Psoas muscle (tissue), 8 donors: Measurements from ENCODE around the gene TJAP1. TPM values are rescaled to one million over a fixed set of nuclear protein-coding genes. Genes with fewer than 3 reads are reported as not detected.

Experiments
- ATAC-seq, 4 donors: fragments of 200-7000 bp; cut with Tn5 transposase; one replicate each; pipeline ENCODE4 v1.9.1; 2020; ENCODE audit warnings: moderate library complexity in 3 of 4, mild to moderate bottlenecking in 2 of 4
- DNase-seq, 2 donors: peaks; one replicate each; pipeline ENCODE4 v3.0.0-alpha.2; 2020
- H3K27ac ChIP-seq: fragments of 200-600 bp; one replicate; pipeline ENCODE4 v1.8.0; 2022
- H3K27me3 ChIP-seq, 3 donors: fragments of 200-600 bp in 1 of 3; one replicate each; pipeline versions ENCODE4 v1.6.1 to v1.8.0; 2013 to 2022; ENCODE audit warnings: low read length in 2 of 3, mild to moderate bottlenecking in 2 of 3, moderate library complexity in 1 of 3; ENCODE audit not compliant: insufficient read depth in 3 of 3
- H3K36me3 ChIP-seq, 2 donors: fragments of 200-600 bp in 1 of 2; one replicate each; pipeline versions ENCODE4 v1.6.1 to v1.8.0; 2013 to 2022; ENCODE audit warnings: low read depth in 1 of 2, mild to moderate bottlenecking in 1 of 2, moderate library complexity in 1 of 2; ENCODE audit not compliant: insufficient read depth in 1 of 2
- H3K4me1 ChIP-seq: fragments of 200-600 bp; one replicate; pipeline ENCODE4 v1.8.0; 2022
- H3K4me3 ChIP-seq: fragments of 200-600 bp; one replicate; pipeline ENCODE4 v1.8.0; 2022; ENCODE audit warnings: mild to moderate bottlenecking
- H3K9me3 ChIP-seq: fragments of 200-600 bp; one replicate; pipeline ENCODE4 v1.8.0; 2022
- WGBS, 3 donors: extraction: QIAGEN DNeasy Blood & Tissue Kit; methylation state at CpG; one replicate each; pipeline versions ENCODE4 v1.1.6 to v1.1.7; 2013; 5-methylcytosine and 5-hydroxymethylcytosine counted together
- intact Hi-C, 2 donors: fragments of 100-400 bp; cut with DNase I; formaldehyde crosslinking; loops; one replicate each; pipeline versions ENCODE4 v1.11.0 to v1.14.2; 2022
- polyA plus RNA-seq, 3 donors: library from polyadenylated mRNA; stranded (reverse); fragments of 200-250 nt; gene quantifications; one replicate each; pipeline ENCODE4 v1.2.3, GENCODE V29; 2013
- total RNA-seq, 4 donors: library from RNA; stranded (reverse); fragmentation: NEBNext Ultra II Directional in 2 of 4; extraction: Animal tissue kit (Norgen Biotek cat#: 25700) in 2 of 4; gene quantifications; one replicate each; pipeline versions ENCODE4 v1.2.1 to v1.2.4, GENCODE V29; 2021 to 2023
- TF ChIP-seq, protein P1 (sequence below): fragments of 200-600 bp; IDR thresholded peaks from one replicate; pipeline ENCODE4 v1.8.0; 2022; ENCODE audit warnings: antibody characterized with exemption
- donor health status: healthy with polysubstance abuse.
- donor health status: DM: no; HTN: no; CAD: no; lungs with moderate emphysema.
- donor health status: Bipolar disorder and iron deficiency.
- donor health status: healthy.
- donor health status: DM: yes; HTN: yes; CAD: no.
- donor health status: DM: no; HTN: no; CAD: no.
- donor health status: DM: no; HTN: no; CAD: no.
- donor health status: DM: yes; HTN: yes; CAD: no.

TJAP1 gene
- total and polyA plus RNA-seq, 7 donors: 18.0 to 39.9 (median 35.2) TPM

- ATAC-seq (no peak), DNase-seq (no peak)
- intact Hi-C loops: no loop called here
- H3K27me3 ChIP-seq: no peaks in the 10 kb centered on the region
- peaks cover 24% of the 10 kb centered on the region for H3K4me1 ChIP-seq
- no peaks in the 10 kb centered on the region for H3K9me3 ChIP-seq
- H3K27ac ChIP-seq: no peak overlapping the region
- H3K4me3 ChIP-seq: no peak overlapping the region
- 83 to 85% (median 83%) methylated on average over 8 of the region's 8 CpGs for WGBS, 3 donors
- TF ChIP-seq, protein P1, sequence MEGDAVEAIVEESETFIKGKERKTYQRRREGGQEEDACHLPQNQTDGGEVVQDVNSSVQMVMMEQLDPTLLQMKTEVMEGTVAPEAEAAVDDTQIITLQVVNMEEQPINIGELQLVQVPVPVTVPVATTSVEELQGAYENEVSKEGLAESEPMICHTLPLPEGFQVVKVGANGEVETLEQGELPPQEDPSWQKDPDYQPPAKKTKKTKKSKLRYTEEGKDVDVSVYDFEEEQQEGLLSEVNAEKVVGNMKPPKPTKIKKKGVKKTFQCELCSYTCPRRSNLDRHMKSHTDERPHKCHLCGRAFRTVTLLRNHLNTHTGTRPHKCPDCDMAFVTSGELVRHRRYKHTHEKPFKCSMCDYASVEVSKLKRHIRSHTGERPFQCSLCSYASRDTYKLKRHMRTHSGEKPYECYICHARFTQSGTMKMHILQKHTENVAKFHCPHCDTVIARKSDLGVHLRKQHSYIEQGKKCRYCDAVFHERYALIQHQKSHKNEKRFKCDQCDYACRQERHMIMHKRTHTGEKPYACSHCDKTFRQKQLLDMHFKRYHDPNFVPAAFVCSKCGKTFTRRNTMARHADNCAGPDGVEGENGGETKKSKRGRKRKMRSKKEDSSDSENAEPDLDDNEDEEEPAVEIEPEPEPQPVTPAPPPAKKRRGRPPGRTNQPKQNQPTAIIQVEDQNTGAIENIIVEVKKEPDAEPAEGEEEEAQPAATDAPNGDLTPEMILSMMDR: no peak
- H3K36me3 ChIP-seq: peaks cover 15 to 69% of the 10 kb centered on the region in 2 donors
These were observed 42.7 kb downstream of the TJAP1 start for GRCh38 chr6:43520097-43520496.

GRCh38 chr6:43521836-43522235, 44.5 kb downstream of the TJAP1 start:
- DNase-seq (no peak), ATAC-seq (no peak)
- Histone ChIP-seq H3K4me3 (no peak overlapping the region), H3K9me3 (no peaks in the 10 kb centered on the region), H3K4me1 (peaks cover 13% of the 10 kb centered on the region), H3K27ac (no peak overlapping the region), H3K27me3 (no peaks in the 10 kb centered on the region), H3K36me3 (peaks cover 21 to 78% of the 10 kb centered on the region in 2 donors)
- TF ChIP-seq, protein P1: no peak
- 69 to 79% (median 77%) methylated on average over 2 of the region's 2 CpGs for WGBS, 3 donors
- intact Hi-C loops: no loop called here

- H3K27me3 ChIP-seq: no peaks in the 10 kb centered on the region
- 84 to 89% (median 88%) methylated on average over 8 of the region's 8 CpGs for WGBS, 3 donors
These were observed 45.3 kb downstream of the TJAP1 start for GRCh38 chr6:43522547-43523261.

GRCh38 chr6:43523284-43523683, 45.9 kb downstream of the TJAP1 start:
- no peak overlapping the region for H3K4me3 ChIP-seq
- H3K4me1 ChIP-seq: peaks cover 5% of the 10 kb centered on the region
- DNase-seq (no peak), ATAC-seq (peak in 2 of 4 donors; percentile 12 to 26)
- H3K27ac ChIP-seq: no peak overlapping the region
- intact Hi-C loops: no loop called here
- H3K27me3 ChIP-seq: no peaks in the 10 kb centered on the region
- H3K9me3 ChIP-seq: no peaks in the 10 kb centered on the region
- 77 to 86% (median 85%) methylated on average over 3 of the region's 3 CpGs for WGBS, 3 donors
- TF ChIP-seq, protein P1: no peak
- H3K36me3 ChIP-seq: peaks cover 27 to 92% of the 10 kb centered on the region in 2 donors

More at GRCh38 chr6:43522547-43523261, 45.3 kb downstream of the TJAP1 start:
- intact Hi-C loops: no loop called here
- DNase-seq (no peak), ATAC-seq (peak in 3 of 4 donors; percentile 18 to 22 (median 20))
- Histone ChIP-seq H3K4me3 (no peak overlapping the region), H3K9me3 (no peaks in the 10 kb centered on the region), H3K27ac (no peak overlapping the region), H3K36me3 (peaks cover 26 to 87% of the 10 kb centered on the region in 2 donors), H3K4me1 (peaks cover 11% of the 10 kb centered on the region)
- TF ChIP-seq, protein P1: no peak
